B cell (primary cell): ENCODE measurements around the gene NDC1.

ENCODE experiments used
- EZH2 ChIP-seq: IDR thresholded peaks from 2 replicates; pipeline ENCODE4 v1.6.1; 2012; ENCODE audit warnings: borderline replicate concordance, low read depth, mild to moderate bottlenecking, moderate library complexity, low read length; ENCODE audit not compliant: insufficient read depth, poor library complexity, severe bottlenecking
- TF ChIP-seq, protein P1 (sequence below): fragments of 200-600 bp; IDR thresholded peaks from one replicate; pipeline ENCODE4 v1.8.0; 2022; ENCODE audit warnings: antibody characterized with exemption, mild to moderate bottlenecking

DNA sequence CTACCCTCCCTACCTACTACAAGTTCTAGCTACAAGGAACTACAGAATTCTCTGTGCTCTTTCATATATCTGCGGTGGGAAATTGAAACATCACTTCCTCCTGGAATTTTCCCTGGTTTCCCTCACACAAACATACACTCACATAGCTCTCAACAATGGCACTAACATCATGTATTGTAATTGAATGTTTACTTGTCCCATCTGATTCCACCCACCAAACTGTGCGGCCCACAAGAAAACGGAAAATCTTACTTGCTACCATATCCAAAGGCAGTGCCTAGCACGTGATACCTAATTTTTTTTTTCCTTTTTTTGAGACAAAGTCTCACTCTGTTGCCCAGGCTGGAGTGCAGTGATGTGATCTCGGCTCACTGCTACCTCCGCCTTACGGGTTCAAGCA, 33.9 kb downstream of the NDC1 start:
- TF ChIP-seq, protein P1, sequence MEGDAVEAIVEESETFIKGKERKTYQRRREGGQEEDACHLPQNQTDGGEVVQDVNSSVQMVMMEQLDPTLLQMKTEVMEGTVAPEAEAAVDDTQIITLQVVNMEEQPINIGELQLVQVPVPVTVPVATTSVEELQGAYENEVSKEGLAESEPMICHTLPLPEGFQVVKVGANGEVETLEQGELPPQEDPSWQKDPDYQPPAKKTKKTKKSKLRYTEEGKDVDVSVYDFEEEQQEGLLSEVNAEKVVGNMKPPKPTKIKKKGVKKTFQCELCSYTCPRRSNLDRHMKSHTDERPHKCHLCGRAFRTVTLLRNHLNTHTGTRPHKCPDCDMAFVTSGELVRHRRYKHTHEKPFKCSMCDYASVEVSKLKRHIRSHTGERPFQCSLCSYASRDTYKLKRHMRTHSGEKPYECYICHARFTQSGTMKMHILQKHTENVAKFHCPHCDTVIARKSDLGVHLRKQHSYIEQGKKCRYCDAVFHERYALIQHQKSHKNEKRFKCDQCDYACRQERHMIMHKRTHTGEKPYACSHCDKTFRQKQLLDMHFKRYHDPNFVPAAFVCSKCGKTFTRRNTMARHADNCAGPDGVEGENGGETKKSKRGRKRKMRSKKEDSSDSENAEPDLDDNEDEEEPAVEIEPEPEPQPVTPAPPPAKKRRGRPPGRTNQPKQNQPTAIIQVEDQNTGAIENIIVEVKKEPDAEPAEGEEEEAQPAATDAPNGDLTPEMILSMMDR, result no peak
- TF ChIP-seq EZH2, result no peak
